ENCODE measurements around the gene POM121L2.
"Not testable (repeated sequence)": the region's sequence is repeated elsewhere in the genome, so short reads cannot be mapped to it uniquely, and the experiment has no call there.

POM121L2 gene

GRCh38 chr6:27275025-27275956 lies 36.8 kb downstream of the POM121L2 start:
- TF ChIP-seq, protein P1, sequence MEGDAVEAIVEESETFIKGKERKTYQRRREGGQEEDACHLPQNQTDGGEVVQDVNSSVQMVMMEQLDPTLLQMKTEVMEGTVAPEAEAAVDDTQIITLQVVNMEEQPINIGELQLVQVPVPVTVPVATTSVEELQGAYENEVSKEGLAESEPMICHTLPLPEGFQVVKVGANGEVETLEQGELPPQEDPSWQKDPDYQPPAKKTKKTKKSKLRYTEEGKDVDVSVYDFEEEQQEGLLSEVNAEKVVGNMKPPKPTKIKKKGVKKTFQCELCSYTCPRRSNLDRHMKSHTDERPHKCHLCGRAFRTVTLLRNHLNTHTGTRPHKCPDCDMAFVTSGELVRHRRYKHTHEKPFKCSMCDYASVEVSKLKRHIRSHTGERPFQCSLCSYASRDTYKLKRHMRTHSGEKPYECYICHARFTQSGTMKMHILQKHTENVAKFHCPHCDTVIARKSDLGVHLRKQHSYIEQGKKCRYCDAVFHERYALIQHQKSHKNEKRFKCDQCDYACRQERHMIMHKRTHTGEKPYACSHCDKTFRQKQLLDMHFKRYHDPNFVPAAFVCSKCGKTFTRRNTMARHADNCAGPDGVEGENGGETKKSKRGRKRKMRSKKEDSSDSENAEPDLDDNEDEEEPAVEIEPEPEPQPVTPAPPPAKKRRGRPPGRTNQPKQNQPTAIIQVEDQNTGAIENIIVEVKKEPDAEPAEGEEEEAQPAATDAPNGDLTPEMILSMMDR (IDR thresholded peaks at IDR 0.05) = no peak
- no peaks in the 10 kb centered on the region for H3K4me1 Mint-ChIP-seq
- peak overlapping the region; percentile 49 for H3K4me3 Mint-ChIP-seq
- no peak overlapping the region for H3K27ac Mint-ChIP-seq
- peak; percentile 23 for DNase-seq
- no peaks in the 10 kb centered on the region for H3K36me3 Mint-ChIP-seq (ENCODE audit: low read depth)
- peaks cover 88% of the 10 kb centered on the region for H3K27me3 Mint-ChIP-seq (ENCODE audit: low read depth, poor library complexity)
- H3K9me3 Mint-ChIP-seq = peaks cover 11% of the 10 kb centered on the region

- H3K27me3 Mint-ChIP-seq (ENCODE audit: low read depth, poor library complexity) = peaks cover 91% of the 10 kb centered on the region
- H3K4me1 Mint-ChIP-seq = no peaks in the 10 kb centered on the region
- H3K4me3 Mint-ChIP-seq = no peak overlapping the region
- H3K36me3 Mint-ChIP-seq (ENCODE audit: low read depth) = no peaks in the 10 kb centered on the region
- peaks cover 7% of the 10 kb centered on the region for H3K9me3 Mint-ChIP-seq
- TF ChIP-seq, protein P1 (IDR thresholded peaks at IDR 0.05) = no peak
- no peak for DNase-seq
- H3K27ac Mint-ChIP-seq = no peak overlapping the region
Measured at GRCh38 chr6:27273783-27274182, 38.3 kb downstream of the POM121L2 start.

DNA sequence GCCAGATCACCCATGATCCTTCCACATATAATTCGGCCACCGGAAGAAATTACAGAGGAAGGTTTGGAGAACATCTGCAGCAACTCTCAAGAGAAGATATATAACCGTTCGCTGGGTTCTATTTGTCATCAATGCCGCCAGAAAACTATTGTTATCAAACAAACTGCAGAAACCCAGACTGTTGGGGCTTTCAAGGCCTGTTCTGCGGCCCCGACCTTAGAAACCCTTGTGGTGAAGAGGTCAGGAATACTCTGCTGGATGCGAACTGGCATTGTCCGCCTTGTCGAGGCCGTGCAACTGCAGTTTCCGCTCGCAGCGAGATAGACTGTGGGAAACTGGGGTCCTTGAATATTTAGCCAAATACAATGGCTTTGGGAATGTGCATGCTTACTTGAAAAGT lies 43.3 kb downstream of the POM121L2 start:
- Mint-ChIP-seq H3K36me3 (ENCODE audit: low read depth) (no peaks in the 10 kb centered on the region), H3K4me3 (no peak overlapping the region), H3K9me3 (no peaks in the 10 kb centered on the region), H3K27ac (no peak overlapping the region), H3K4me1 (no peaks in the 10 kb centered on the region), H3K27me3 (ENCODE audit: low read depth, poor library complexity) (peaks cover 88% of the 10 kb centered on the region)
- TF ChIP-seq, protein P1 (IDR thresholded peaks at IDR 0.05) = no peak
- no peak for DNase-seq

DNA sequence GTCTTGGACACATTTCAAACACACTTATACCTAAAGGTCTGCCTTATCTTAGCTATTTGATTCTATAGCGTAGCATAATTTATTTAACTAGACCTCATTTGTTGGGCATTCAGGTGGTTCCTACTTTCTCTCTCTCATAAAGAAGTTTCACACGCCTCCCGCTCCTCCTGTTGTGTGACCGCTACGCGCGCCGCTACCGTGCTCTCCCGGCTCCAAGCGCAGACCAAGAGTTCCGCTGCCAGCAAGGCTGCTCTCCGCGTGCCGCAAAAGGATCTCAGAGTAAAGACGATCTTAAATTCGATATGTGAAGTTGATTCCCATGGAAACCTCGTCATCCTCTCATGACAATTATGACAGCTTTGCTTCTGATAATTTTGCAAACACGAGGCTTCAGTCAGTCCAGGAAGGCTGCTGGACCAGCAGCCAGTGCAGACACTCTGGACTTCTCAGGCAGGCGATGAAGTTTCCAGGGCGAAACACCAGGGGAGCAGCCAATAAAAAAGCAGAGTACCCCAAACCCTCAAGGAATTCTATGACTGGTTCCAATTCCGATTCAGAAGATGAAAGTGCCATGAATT lies 44.1 kb downstream of the POM121L2 start:
- H3K36me3 Mint-ChIP-seq (ENCODE audit: low read depth) = no peaks in the 10 kb centered on the region
- H3K27ac Mint-ChIP-seq = no peak overlapping the region
- TF ChIP-seq, protein P1 (IDR thresholded peaks at IDR 0.05) = no peak
- DNase-seq = peak; percentile 25
- no peaks in the 10 kb centered on the region for H3K9me3 Mint-ChIP-seq
- H3K27me3 Mint-ChIP-seq (ENCODE audit: low read depth, poor library complexity) = peaks cover 86% of the 10 kb centered on the region
- no peaks in the 10 kb centered on the region for H3K4me1 Mint-ChIP-seq
- H3K4me3 Mint-ChIP-seq = peak overlapping the region; percentile 71

GRCh38 chr6:27267003-27267402 lies 45.1 kb downstream of the POM121L2 start:
- H3K27ac Mint-ChIP-seq; H3K4me3 Mint-ChIP-seq; DNase-seq; H3K9me3 Mint-ChIP-seq; H3K36me3 Mint-ChIP-seq (ENCODE audit: low read depth); H3K4me1 Mint-ChIP-seq: not testable (repeated sequence)
- H3K27me3 Mint-ChIP-seq (ENCODE audit: low read depth, poor library complexity) = peaks cover 87% of the 10 kb centered on the region

GRCh38 chr6:27263886-27264285 lies 48.2 kb downstream of the POM121L2 start:
- Mint-ChIP-seq H3K27me3 (ENCODE audit: low read depth, poor library complexity) (peaks cover 91% of the 10 kb centered on the region), H3K4me3 (no peak overlapping the region), H3K9me3 (no peaks in the 10 kb centered on the region), H3K36me3 (ENCODE audit: low read depth) (no peaks in the 10 kb centered on the region), H3K27ac (no peak overlapping the region), H3K4me1 (no peaks in the 10 kb centered on the region)
- TF ChIP-seq, protein P1 (IDR thresholded peaks at IDR 0.05) = no peak
- no peak for DNase-seq
